ENCODE results near the gene CPPED1.

CPPED1 gene

GRCh38 chr16:12679660-12680272, 123.9 kb downstream of the CPPED1 start:
- no peak for DNase-seq (ENCODE audit: low spot score)

GRCh38 chr16:12678983-12679382, 124.7 kb downstream of the CPPED1 start:
- DNase-seq (ENCODE audit: low spot score): no peak

- DNase-seq (ENCODE audit: low spot score): no peak
Observed at GRCh38 chr16:12677502-12677901, 126.2 kb downstream of the CPPED1 start.

GRCh38 chr16:12675852-12676251, 127.8 kb downstream of the CPPED1 start:
- DNase-seq (ENCODE audit: low spot score): no peak

- no peak for DNase-seq (ENCODE audit: low spot score)
Observed at GRCh38 chr16:12675046-12675445, 128.6 kb downstream of the CPPED1 start.

- no peak for DNase-seq (ENCODE audit: low spot score)
Observed at GRCh38 chr16:12674524-12674923, 129.2 kb downstream of the CPPED1 start.

GRCh38 chr16:12674071-12674470, 129.6 kb downstream of the CPPED1 start:
- DNase-seq (ENCODE audit: low spot score): no peak

- no peak for DNase-seq (ENCODE audit: low spot score)
Observed at GRCh38 chr16:12673466-12673865, 130.2 kb downstream of the CPPED1 start.

GRCh38 chr16:12672986-12673385, 130.7 kb downstream of the CPPED1 start:
- DNase-seq (ENCODE audit: low spot score): no peak

- DNase-seq (ENCODE audit: low spot score): no peak
Observed at GRCh38 chr16:12669908-12670307, 133.8 kb downstream of the CPPED1 start.

- no peak for DNase-seq (ENCODE audit: low spot score)
Observed at GRCh38 chr16:12667909-12668308, 135.8 kb downstream of the CPPED1 start.

GRCh38 chr16:12664164-12664733, 139.4 kb downstream of the CPPED1 start:
- DNase-seq (ENCODE audit: low spot score): no peak

GRCh38 chr16:12661656-12662172, 142.0 kb downstream of the CPPED1 start:
- DNase-seq (ENCODE audit: low spot score): no peak

GRCh38 chr16:12659871-12660270, 143.8 kb downstream of the CPPED1 start:
- no peak for DNase-seq (ENCODE audit: low spot score)

- no peak for DNase-seq (ENCODE audit: low spot score)
Observed at GRCh38 chr16:12658506-12658905, 145.2 kb downstream of the CPPED1 start.

- no peak for DNase-seq (ENCODE audit: low spot score)
Observed at GRCh38 chr16:12655537-12655936, 148.2 kb downstream of the CPPED1 start.

- no peak for DNase-seq (ENCODE audit: low spot score)
Observed at GRCh38 chr16:12653820-12654392, 149.8 kb downstream of the CPPED1 start.

- DNase-seq (ENCODE audit: low spot score): no peak
Observed at GRCh38 chr16:12652924-12653323, 150.8 kb downstream of the CPPED1 start.

- no peak for DNase-seq (ENCODE audit: low spot score)
Observed at GRCh38 chr16:12651765-12652512, 151.7 kb downstream of the CPPED1 start.

- no peak for DNase-seq (ENCODE audit: low spot score)
Observed at GRCh38 chr16:12649356-12649755, 154.3 kb downstream of the CPPED1 start.

- peak; percentile 1 for DNase-seq (ENCODE audit: low spot score)
Observed at GRCh38 chr16:12646490-12647274, 157.0 kb downstream of the CPPED1 start.

- DNase-seq (ENCODE audit: low spot score): no peak
Observed at GRCh38 chr16:12646098-12646489, 157.6 kb downstream of the CPPED1 start.
